Endothelial cell of umbilical vein (primary cell): ENCODE results near the gene ARL8B. TPM values are rescaled to one million over a fixed set of nuclear protein-coding genes. Genes with fewer than 3 reads are reported as not detected.

Experiments used
- BruUV-seq: library from RNA; stranded (reverse); fragments of 400-500 nt; replicated peaks from 2 replicates; lab custom pipeline; 2021; lab: Mats Ljungman, UMichigan
- CTCF ChIA-PET: fragments of 300-600, 350-600 bp; sonication (Branson Sonifier 250); formaldehyde crosslinking; loops from one replicate; lab custom pipeline; 2021; ENCODE audit warnings: antibody characterized with exemption, inconsistent platforms; lab: Charles Lee
- POLR2A ChIA-PET: fragments of 300-600, 350-600 bp; sonication (Branson Sonifier 250); formaldehyde crosslinking; loops from one replicate; lab custom pipeline; 2021; ENCODE audit warnings: antibody characterized with exemption, inconsistent platforms; lab: Charles Lee
- DNase-seq: peaks from one replicate; pipeline ENCODE4 v3.0.0-alpha.2; 2011; ENCODE audit warnings: low read depth, low spot score
- FAIRE-seq: peaks from 2 replicates; lab custom pipeline; 2011; peaks lifted over from hg19 to GRCh38; lab: Jason Lieb, UNC
- H2AFZ ChIP-seq: 2 replicates; pipeline ENCODE4 v1.6.0; 2012; ENCODE audit warnings: low read depth, low read length, control low read depth, inconsistent platforms
- H3K27ac ChIP-seq: 2 replicates; pipeline ENCODE4 v1.5.1; 2011; ENCODE audit warnings: low read depth, mild to moderate bottlenecking, control low read depth, low read length, moderate library complexity; ENCODE audit not compliant: insufficient read depth
- H3K27me3 ChIP-seq, 2 experiments: 2 replicates each; pipeline versions ENCODE4 v1.6.0 to v1.6.1; 2011; ENCODE audit warnings: low read length in 2 of 2, mixed read lengths in 1 of 2; ENCODE audit not compliant: control insufficient read depth in 2 of 2, insufficient read depth in 2 of 2
- H3K36me3 ChIP-seq, 2 experiments: 2 replicates in 1 of 2; 3 replicates in 1 of 2; pipeline ENCODE4 v1.5.1; 2011; ENCODE audit warnings: low read length in 2 of 2, mild to moderate bottlenecking in 1 of 2, moderate library complexity in 1 of 2; ENCODE audit not compliant: control insufficient read depth in 2 of 2, insufficient read depth in 2 of 2; ENCODE audit errors: extremely low read depth in 1 of 2
- H3K4me1 ChIP-seq: 3 replicates; pipeline ENCODE4 v1.5.1; 2011; ENCODE audit warnings: mild to moderate bottlenecking, low read length; ENCODE audit not compliant: control insufficient read depth, insufficient read depth; ENCODE audit errors: extremely low read depth
- H3K4me2 ChIP-seq: 2 replicates; pipeline ENCODE4 v1.6.1; 2011; ENCODE audit warnings: low read length, control low read depth, mixed read lengths; ENCODE audit not compliant: insufficient read depth
- H3K4me3 ChIP-seq, 3 experiments: fragments of 200-600 bp in 1 of 3; sonication (generic), shearing (Covaris generic) in 1 of 3; replicated peaks in 1 of 3; 2 replicates each; pipeline ENCODE4 v1.5.1; 2011 to 2016; ENCODE audit warnings: control low read depth in 3 of 3, low read length in 3 of 3, mild to moderate bottlenecking in 2 of 3, inconsistent platforms in 1 of 3, low read depth in 1 of 3, moderate library complexity in 1 of 3; ENCODE audit not compliant: insufficient read depth in 1 of 3
- H3K79me2 ChIP-seq: 2 replicates; pipeline ENCODE4 v1.6.0; 2012; ENCODE audit warnings: low read length, inconsistent platforms; ENCODE audit not compliant: control insufficient read depth, insufficient read depth
- H3K9ac ChIP-seq: replicated peaks from 2 replicates; pipeline ENCODE3; 2011; ENCODE audit warnings: low read length, control low read depth; ENCODE audit not compliant: insufficient read depth; ENCODE audit errors: extremely low read depth
- H3K9me1 ChIP-seq: replicated peaks from 3 replicates; pipeline ENCODE4 v1.6.0; 2011; ENCODE audit warnings: mild to moderate bottlenecking, low read length; ENCODE audit not compliant: control insufficient read depth, insufficient read depth; ENCODE audit errors: extremely low read depth
- H3K9me3 ChIP-seq: replicated peaks from 2 replicates; pipeline ENCODE4 v1.5.1; 2012; ENCODE audit warnings: low read length, inconsistent platforms; ENCODE audit not compliant: control insufficient read depth, insufficient read depth
- H4K20me1 ChIP-seq: replicated peaks from 2 replicates; pipeline ENCODE3; 2011; ENCODE audit warnings: mild to moderate bottlenecking, low read length; ENCODE audit not compliant: control insufficient read depth, insufficient read depth; ENCODE audit errors: extremely low read depth
- CTCF ChIP-seq, 2 donors: IDR thresholded peaks; 1 replicate in 1 of 2; 2 replicates in 1 of 2; pipeline ENCODE4 v1.5.1; 2011; ENCODE audit warnings: low read length in 2 of 2, mild to moderate bottlenecking in 2 of 2, moderate library complexity in 2 of 2, control low read depth in 1 of 2, inconsistent platforms in 1 of 2, low read depth in 1 of 2; ENCODE audit not compliant: insufficient read depth in 1 of 2; ENCODE audit errors: extremely low read depth in 1 of 2
- EZH2 ChIP-seq: IDR thresholded peaks from 2 replicates; pipeline ENCODE4 v1.6.1; 2012; ENCODE audit warnings: borderline replicate concordance, low read depth, mild to moderate bottlenecking, moderate library complexity, low read length, inconsistent platforms; ENCODE audit not compliant: severe bottlenecking
- FOS ChIP-seq: IDR thresholded peaks from 2 replicates; pipeline ENCODE4 v1.6.1; 2011; ENCODE audit warnings: mild to moderate bottlenecking, low read length, moderate library complexity, borderline replicate concordance; ENCODE audit not compliant: insufficient read depth
- GATA2 ChIP-seq: IDR thresholded peaks from 2 replicates; pipeline ENCODE4 v1.7.0; 2011; ENCODE audit warnings: low read depth, mild to moderate bottlenecking, moderate library complexity, mixed read lengths, low read length; ENCODE audit not compliant: insufficient read length, insufficient read depth
- JUN ChIP-seq: IDR thresholded peaks from 2 replicates; pipeline ENCODE4 v1.6.1; 2011; ENCODE audit warnings: borderline replicate concordance, low read depth; ENCODE audit not compliant: insufficient read length, insufficient read depth
- MAX ChIP-seq: IDR thresholded peaks from 2 replicates; pipeline ENCODE4 v1.6.1; 2011; ENCODE audit not compliant: insufficient read depth, insufficient read length
- MYC ChIP-seq: IDR thresholded peaks from one replicate; pipeline ENCODE4 v1.6.1; 2011; ENCODE audit warnings: mild to moderate bottlenecking, low read depth, low read length
- POLR2A ChIP-seq: IDR thresholded peaks from 2 replicates; pipeline ENCODE4 v1.6.1; 2012; ENCODE audit warnings: low read depth, mild to moderate bottlenecking, control low read depth, low read length
- POLR2AphosphoS5 ChIP-seq: IDR thresholded peaks from 2 replicates; pipeline ENCODE4 v1.6.1; 2012; ENCODE audit warnings: low read depth, mild to moderate bottlenecking, control low read depth, low read length, moderate library complexity; ENCODE audit not compliant: insufficient read depth
- dilution Hi-C: fragments of 300-500 bp; cut with MboI; formaldehyde crosslinking; loops from one replicate; pipeline ENCODE4 v1.15.0; 2019; ENCODE audit warnings: low sequenced_read_pairs; ENCODE audit not compliant: extremely low pct_ligation_motif_present
- intact Hi-C: fragments of 100-400 bp; cut with micrococcal nuclease; formaldehyde crosslinking; loops from one replicate; pipeline ENCODE4 v1.10.0; 2022
- polyA plus RNA-seq, 4 experiments: library from polyadenylated mRNA; depleted of rRNA in 3 of 4; stranded (reverse) in 3 of 4; unstranded in 1 of 4; fragments of >200 nt; gene quantifications; 2 replicates each; pipeline versions ENCODE4 v1.2.1 to v1.2.3, GENCODE V29; 2011 to 2012; ENCODE audit warnings: missing spikeins in 1 of 4
- total RNA-seq: library from RNA; stranded (reverse); gene quantifications from 2 replicates; pipeline ENCODE4 v1.2.3, GENCODE V29; 2021

Gene ARL8B
- total and polyA plus RNA-seq, 2 donors (not counting 3 experiments of a cell fraction or from before 2014, with no cell fraction given), result 32.1 to 58.2 TPM

GRCh38 chr3:5191555-5192304, 69.6 kb downstream of the ARL8B start:
- H4K20me1 ChIP-seq, result no peaks in the 10 kb centered on the region
- H3K9me3 ChIP-seq, result no peaks in the 10 kb centered on the region
- H3K9me1 ChIP-seq, result no peaks in the 10 kb centered on the region
- no peak overlapping the region for H3K4me3 ChIP-seq
- no peak overlapping the region for H3K27ac ChIP-seq
- H2AFZ ChIP-seq, result no peak overlapping the region
- BruUV-seq, result no TSS peak
- no peak for FAIRE-seq
- intact Hi-C loops (no loop called here), dilution Hi-C loops (no loop called here)
- H3K4me1 ChIP-seq, result peaks cover 43% of the 10 kb centered on the region
- no peak for TF ChIP-seq MYC
- TF ChIP-seq EZH2, result no peak
- no peak for TF ChIP-seq POLR2A
- TF ChIP-seq GATA2, result no peak
- TF ChIP-seq POLR2AphosphoS5, result no peak
- TF ChIP-seq JUN, result no peak
- TF ChIP-seq MAX, result no peak
- TF ChIP-seq FOS, result no peak
- TF ChIP-seq CTCF (IDR thresholded peaks at IDR 0.05; ENCODE audit: extremely low read depth in 1 of 2, insufficient read depth in 1 of 2, low read depth in 1 of 2, low read length in 2 of 2), result no peak
- H3K36me3 ChIP-seq, result peaks cover 0 to 2% of the 10 kb centered on the region in 2 experiments
- POLR2A ChIA-PET, result no interaction called here
- H3K9ac ChIP-seq, result no peak overlapping the region
- H3K79me2 ChIP-seq, result peaks cover 72% of the 10 kb centered on the region
- DNase-seq, result no peak
- CTCF ChIA-PET, result interaction anchor here (1.1 kb wide), 1 partner anchor 52 kb away, joined by 3 read pairs; no protein-coding TSS in a partner anchor
- no peak overlapping the region for H3K4me2 ChIP-seq
- no peaks in the 10 kb centered on the region for H3K27me3 ChIP-seq
